Thyroid gland (tissue), 4 donors: Measurements from ENCODE around the gene SLC17A7.

Source experiments
- CTCF ChIP-seq, 6 experiments: fragments of 200-600 bp in 3 of 6; fragments of 450-650 bp in 3 of 6; sonication (generic) in 3 of 6; IDR thresholded peaks; one replicate each; pipeline ENCODE4 v1.5.1; 2016 to 2019; ENCODE audit warnings: antibody characterized with exemption in 6 of 6, mild to moderate bottlenecking in 2 of 6, inconsistent platforms in 1 of 6, moderate library complexity in 1 of 6
- POLR2A ChIP-seq, 2 donors: fragments of 450-650 bp; IDR thresholded peaks; one replicate each; pipeline ENCODE4 v1.6.1; 2017; ENCODE audit warnings: antibody characterized with exemption in 2 of 2, mild to moderate bottlenecking in 2 of 2, moderate library complexity in 1 of 2

DNA sequence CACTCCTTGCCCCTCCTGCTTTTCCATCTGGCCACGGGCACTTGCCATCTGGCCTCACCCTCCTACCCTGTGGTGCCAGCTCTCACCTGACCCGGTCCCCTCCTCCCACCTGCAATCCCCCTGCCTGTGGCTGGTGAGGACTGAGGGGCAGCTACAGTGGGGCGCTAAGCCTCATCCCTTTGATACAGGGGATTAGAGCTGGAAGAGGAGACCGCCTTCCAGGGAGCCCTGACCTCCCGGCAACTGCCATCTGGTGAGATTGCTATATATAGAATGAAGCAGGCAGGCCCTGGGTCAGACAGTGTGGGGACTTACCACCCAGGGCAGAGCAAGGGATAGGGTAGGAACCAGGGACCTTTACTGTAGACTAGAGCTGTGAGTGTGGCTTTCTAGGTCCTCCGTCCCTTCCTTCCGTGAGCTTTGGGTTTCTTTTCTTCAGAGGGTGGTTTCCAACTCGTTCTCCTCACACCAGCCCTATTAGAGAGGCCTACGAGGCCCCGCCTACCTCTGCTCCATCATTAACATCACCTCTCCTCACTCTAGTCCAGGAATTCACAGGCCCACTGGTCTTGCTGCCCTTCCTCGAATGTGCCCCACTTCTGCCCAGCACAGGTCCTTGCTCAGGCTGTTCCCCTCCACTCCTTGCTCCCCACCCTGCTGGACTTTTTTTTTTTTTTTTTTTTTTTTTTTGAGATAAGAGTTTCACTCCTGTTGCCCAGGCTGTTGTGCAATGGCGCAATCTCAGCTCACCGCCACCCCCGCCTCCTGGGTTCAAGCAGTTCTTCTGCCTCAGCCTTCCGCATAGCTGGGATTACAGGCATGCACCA, 45.5 kb downstream of the SLC17A7 start:
- TF ChIP-seq CTCF (IDR thresholded peaks at IDR 0.05) = no peak
- TF ChIP-seq POLR2A (IDR thresholded peaks at IDR 0.05) = no peak
